Kidney epithelial cell (primary cell): ENCODE measurements around the gene SPRR1B. TPM values are rescaled to one million over a fixed set of nuclear protein-coding genes. Genes with fewer than 3 reads are reported as not detected.

ENCODE experiments used
- DNase-seq: peaks from one replicate; pipeline ENCODE4 v3.0.0-alpha.2; 2010; ENCODE audit warnings: low read depth
- H3K27me3 ChIP-seq: 2 replicates; pipeline ENCODE4 v1.6.0; 2011; ENCODE audit warnings: low read length; ENCODE audit not compliant: control insufficient read depth, insufficient read depth
- H3K36me3 ChIP-seq: 2 replicates; pipeline ENCODE4 v1.5.1; 2011; ENCODE audit warnings: low read length; ENCODE audit not compliant: control insufficient read depth, insufficient read depth
- H3K4me3 ChIP-seq: 2 replicates; pipeline ENCODE4 v1.5.1; 2011; ENCODE audit warnings: low read depth, mild to moderate bottlenecking, control low read depth, low read length
- CTCF ChIP-seq: IDR thresholded peaks from 2 replicates; pipeline ENCODE4 v1.5.1; 2011; ENCODE audit warnings: mild to moderate bottlenecking, moderate library complexity, low read length, control low read depth, inconsistent platforms; ENCODE audit not compliant: insufficient read depth, poor library complexity, severe bottlenecking
- total RNA-seq: library from RNA; depleted of rRNA; stranded (reverse); fragments of >200 nt; gene quantifications from 2 replicates; pipeline ENCODE4 v1.2.3, GENCODE V29; 2015

SPRR1B gene
- total RNA-seq, 1 donor from 2014 or later, result 0.63 TPM

- no peak for DNase-seq
- H3K36me3 ChIP-seq, result no peaks in the 10 kb centered on the region
- H3K4me3 ChIP-seq, result no peak overlapping the region
- no peaks in the 10 kb centered on the region for H3K27me3 ChIP-seq
- TF ChIP-seq CTCF, result no peak
These were observed 35.2 kb upstream of the SPRR1B start for GRCh38 chr1:152995842-152996241.

- Histone ChIP-seq H3K36me3 (no peaks in the 10 kb centered on the region), H3K27me3 (no peaks in the 10 kb centered on the region), H3K4me3 (no peak overlapping the region)
- DNase-seq, result no peak
- TF ChIP-seq CTCF, result no peak
These were observed 34.2 kb upstream of the SPRR1B start for GRCh38 chr1:152996633-152997400.

DNA sequence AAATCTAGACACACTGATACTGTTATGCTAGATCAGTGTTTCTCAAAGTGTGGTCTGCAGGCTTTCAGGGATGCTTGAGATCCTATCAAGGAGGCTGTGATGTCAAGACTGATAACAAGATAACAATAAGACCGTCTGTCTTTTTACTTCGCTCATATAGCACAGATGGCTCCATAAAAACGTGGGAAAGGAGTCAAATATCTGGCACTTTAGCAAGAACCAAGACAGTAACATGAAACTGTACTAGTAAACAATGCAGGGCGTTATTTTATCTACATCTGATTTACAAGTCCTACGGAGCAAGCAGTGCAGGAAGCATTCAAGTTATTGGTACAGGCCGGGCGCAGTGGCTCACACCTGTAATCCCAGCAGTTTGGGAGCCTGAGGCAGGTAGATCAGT lies 33.1 kb upstream of the SPRR1B start:
- Histone ChIP-seq H3K36me3 (no peaks in the 10 kb centered on the region), H3K4me3 (no peak overlapping the region), H3K27me3 (no peaks in the 10 kb centered on the region)
- no peak for DNase-seq
- no peak for TF ChIP-seq CTCF

DNA sequence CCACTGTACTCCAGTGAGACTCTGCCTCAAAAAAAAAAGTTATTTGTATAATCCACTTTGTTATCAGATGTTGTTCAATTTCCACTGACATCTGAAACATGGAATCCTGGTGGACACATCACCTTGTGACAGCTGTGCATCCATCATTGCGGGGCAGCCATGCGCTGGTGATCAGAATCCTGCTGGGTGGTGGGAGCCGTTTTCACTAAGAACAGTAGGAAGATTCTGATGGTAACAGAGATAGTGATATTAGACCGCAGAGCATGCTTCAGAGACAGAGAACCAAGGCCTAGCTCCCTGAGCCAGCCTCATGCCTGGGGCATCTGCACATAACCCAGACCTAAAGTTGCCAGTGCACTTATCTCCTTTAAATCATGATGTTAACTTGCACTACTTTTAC lies 32.5 kb upstream of the SPRR1B start:
- Histone ChIP-seq H3K4me3 (no peak overlapping the region), H3K36me3 (no peaks in the 10 kb centered on the region), H3K27me3 (no peaks in the 10 kb centered on the region)
- no peak for DNase-seq
- no peak for TF ChIP-seq CTCF

- no peak overlapping the region for H3K4me3 ChIP-seq
- no peaks in the 10 kb centered on the region for H3K27me3 ChIP-seq
- TF ChIP-seq CTCF, result no peak
- H3K36me3 ChIP-seq, result no peaks in the 10 kb centered on the region
- DNase-seq, result no peak
These were observed 31.2 kb upstream of the SPRR1B start for GRCh38 chr1:152999818-153000217.

DNA sequence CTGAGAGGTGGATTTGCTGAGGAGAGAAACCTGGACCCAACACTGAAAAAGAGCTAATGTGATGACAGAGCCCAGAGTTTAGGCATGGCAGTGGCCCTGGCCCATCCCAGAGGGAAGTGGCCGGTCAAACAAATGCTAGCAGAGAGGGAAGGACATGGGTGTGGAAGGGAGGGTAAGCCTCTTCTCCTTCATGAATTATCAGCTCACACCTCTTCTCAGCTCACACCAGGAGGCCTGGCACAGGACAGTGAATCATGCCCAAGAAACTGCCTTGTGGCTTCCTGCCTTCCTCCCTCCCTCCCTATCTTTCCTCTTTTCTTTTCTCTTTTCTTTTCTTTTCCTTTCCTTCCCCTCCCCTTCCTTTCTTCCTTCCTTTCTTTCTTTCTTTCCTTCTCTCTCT lies 30.7 kb upstream of the SPRR1B start:
- no peak for DNase-seq
- no peak for TF ChIP-seq CTCF
- H3K36me3 ChIP-seq, result no peaks in the 10 kb centered on the region
- H3K27me3 ChIP-seq, result no peaks in the 10 kb centered on the region
- H3K4me3 ChIP-seq, result no peak overlapping the region
